Measurements from ENCODE around the gene PLP1.
"Not testable (repeated sequence)": the region's sequence is repeated elsewhere in the genome, so short reads cannot be mapped to it uniquely, and the experiment has no call there.

The PLP1 gene

GRCh38 chrX:103776546-103776945 lies at the start of gene PLP1:
TSS of gene PLP1 (plus strand) at chrX:103776840. CDS start at chrX:103776996, 156 bp downstream.
- DNase-seq (ENCODE audit: low read depth in 1 of 2, low spot score in 1 of 2), result no peak

GRCh38 chrX:103727115-103727514 lies 49.5 kb upstream of the PLP1 start:
- DNase-seq (ENCODE audit: low read depth in 1 of 2, low spot score in 1 of 2), result no peak

GRCh38 chrX:103729015-103729414 lies 47.6 kb upstream of the PLP1 start:
- no peak for DNase-seq (ENCODE audit: low read depth in 1 of 2, low spot score in 1 of 2)

GRCh38 chrX:103730147-103730795 lies 46.4 kb upstream of the PLP1 start:
- no peak for DNase-seq (ENCODE audit: low read depth in 1 of 2, low spot score in 1 of 2)

- no peak for DNase-seq (ENCODE audit: low read depth in 1 of 2, low spot score in 1 of 2)
Observed at GRCh38 chrX:103730796-103731493, 45.7 kb upstream of the PLP1 start.

GRCh38 chrX:103733017-103733416 lies 43.6 kb upstream of the PLP1 start:
- no peak for DNase-seq (ENCODE audit: low read depth in 1 of 2, low spot score in 1 of 2)

- DNase-seq (ENCODE audit: low read depth in 1 of 2, low spot score in 1 of 2), result no peak
Observed at GRCh38 chrX:103734125-103734760, 42.4 kb upstream of the PLP1 start.

- no peak for DNase-seq (ENCODE audit: low read depth in 1 of 2, low spot score in 1 of 2)
Observed at GRCh38 chrX:103737696-103738095, 38.9 kb upstream of the PLP1 start.

- no peak for DNase-seq (ENCODE audit: low read depth in 1 of 2, low spot score in 1 of 2)
Observed at GRCh38 chrX:103739421-103739820, 37.2 kb upstream of the PLP1 start.

- DNase-seq (ENCODE audit: low read depth in 1 of 2, low spot score in 1 of 2), result no peak
Observed at GRCh38 chrX:103741879-103742278, 34.8 kb upstream of the PLP1 start.

- DNase-seq (ENCODE audit: low read depth in 1 of 2, low spot score in 1 of 2), result no peak
Observed at GRCh38 chrX:103742339-103742738, 34.3 kb upstream of the PLP1 start.

GRCh38 chrX:103747163-103747562 lies 29.5 kb upstream of the PLP1 start:
- DNase-seq (ENCODE audit: low read depth in 1 of 2, low spot score in 1 of 2), result no peak

GRCh38 chrX:103754401-103754800 lies 22.2 kb upstream of the PLP1 start:
- no peak for DNase-seq (ENCODE audit: low read depth in 1 of 2, low spot score in 1 of 2)

GRCh38 chrX:103756736-103757135 lies 19.9 kb upstream of the PLP1 start:
- DNase-seq (ENCODE audit: low read depth in 1 of 2, low spot score in 1 of 2), result no peak

GRCh38 chrX:103758555-103758954 lies 18.1 kb upstream of the PLP1 start:
- no peak for DNase-seq (ENCODE audit: low read depth in 1 of 2, low spot score in 1 of 2)

GRCh38 chrX:103763541-103763940 lies 13.1 kb upstream of the PLP1 start:
- not testable (repeated sequence) for DNase-seq (ENCODE audit: low read depth in 1 of 2, low spot score in 1 of 2)

GRCh38 chrX:103766813-103767555 lies 9.7 kb upstream of the PLP1 start:
- DNase-seq (ENCODE audit: low read depth in 1 of 2, low spot score in 1 of 2), result not testable (repeated sequence)

- no peak for DNase-seq (ENCODE audit: low read depth in 1 of 2, low spot score in 1 of 2)
Observed at GRCh38 chrX:103773445-103773844, 3.2 kb upstream of the PLP1 start.

- no peak for DNase-seq (ENCODE audit: low read depth in 1 of 2, low spot score in 1 of 2)
Observed at GRCh38 chrX:103774070-103774642, 2.5 kb upstream of the PLP1 start.

- DNase-seq (ENCODE audit: low read depth in 1 of 2, low spot score in 1 of 2), result no peak
Observed at GRCh38 chrX:103779141-103779789, 2.6 kb downstream of the PLP1 start.

Measured in activated CD4-positive, alpha-beta T cell treated with anti-CD3 and anti-CD28 coated beads, Interleukin-2, amount 50 U/mL, for 24 hours (primary cell).